Measurements from ENCODE around the gene RHOT2.

GRCh38 chr16:661184-661821 lies 6.6 kb upstream of the RHOT2 start:
- TF ChIP-seq CTCF (IDR thresholded peaks at IDR 0.05): peak in 2 of 6 experiments; percentile 11 to 24
- no peak for TF ChIP-seq POLR2A (IDR thresholded peaks at IDR 0.05)

All from Peyer's patch (tissue), 4 donors.